ENCODE data around the gene LMF1.

Gene LMF1

DNA sequence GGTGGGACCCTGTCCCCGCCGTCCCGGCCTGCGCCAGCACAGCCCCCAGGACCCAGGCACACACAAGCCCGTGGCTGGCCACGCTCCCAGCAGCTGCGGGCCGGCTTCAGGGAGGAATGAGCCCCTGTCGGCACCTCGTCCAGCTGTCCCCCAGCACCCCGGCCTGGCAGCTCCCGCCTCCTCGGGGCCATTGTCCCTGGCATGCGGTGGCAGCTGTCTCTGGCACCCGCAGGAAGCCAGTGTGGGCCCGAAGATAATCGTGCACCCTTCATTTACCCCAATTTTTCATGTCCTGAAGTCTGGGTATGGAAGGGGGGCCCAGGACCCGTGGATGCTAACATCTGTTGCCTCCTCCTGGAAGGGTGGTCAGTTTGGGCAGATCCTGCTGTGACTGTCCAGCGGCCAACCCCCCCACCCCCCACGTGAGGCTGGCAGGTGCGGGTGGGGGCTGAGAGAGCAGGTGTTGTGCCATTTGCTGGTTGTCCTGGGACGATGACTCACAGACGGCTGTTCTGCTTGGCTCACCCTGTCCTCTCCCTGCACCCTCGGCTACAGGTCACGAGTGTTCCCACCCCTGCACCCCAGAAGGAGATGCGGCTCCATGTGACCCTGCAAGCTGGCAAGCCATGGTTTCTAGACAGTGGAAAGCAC, 4.0 kb upstream of the LMF1 start:
- no peaks in the 10 kb centered on the region for H3K9me3 ChIP-seq (ENCODE audit: severe bottlenecking)
- H3K27ac ChIP-seq: no peak overlapping the region
- TF ChIP-seq, protein P1, sequence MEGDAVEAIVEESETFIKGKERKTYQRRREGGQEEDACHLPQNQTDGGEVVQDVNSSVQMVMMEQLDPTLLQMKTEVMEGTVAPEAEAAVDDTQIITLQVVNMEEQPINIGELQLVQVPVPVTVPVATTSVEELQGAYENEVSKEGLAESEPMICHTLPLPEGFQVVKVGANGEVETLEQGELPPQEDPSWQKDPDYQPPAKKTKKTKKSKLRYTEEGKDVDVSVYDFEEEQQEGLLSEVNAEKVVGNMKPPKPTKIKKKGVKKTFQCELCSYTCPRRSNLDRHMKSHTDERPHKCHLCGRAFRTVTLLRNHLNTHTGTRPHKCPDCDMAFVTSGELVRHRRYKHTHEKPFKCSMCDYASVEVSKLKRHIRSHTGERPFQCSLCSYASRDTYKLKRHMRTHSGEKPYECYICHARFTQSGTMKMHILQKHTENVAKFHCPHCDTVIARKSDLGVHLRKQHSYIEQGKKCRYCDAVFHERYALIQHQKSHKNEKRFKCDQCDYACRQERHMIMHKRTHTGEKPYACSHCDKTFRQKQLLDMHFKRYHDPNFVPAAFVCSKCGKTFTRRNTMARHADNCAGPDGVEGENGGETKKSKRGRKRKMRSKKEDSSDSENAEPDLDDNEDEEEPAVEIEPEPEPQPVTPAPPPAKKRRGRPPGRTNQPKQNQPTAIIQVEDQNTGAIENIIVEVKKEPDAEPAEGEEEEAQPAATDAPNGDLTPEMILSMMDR (IDR thresholded peaks at IDR 0.05; ENCODE audit: low read depth, low read length): no peak
- no peak overlapping the region for H3K4me3 ChIP-seq (ENCODE audit: low read depth, low read length)
- DNase-seq: no peak
- no peaks in the 10 kb centered on the region for H3K36me3 ChIP-seq
- H3K27me3 ChIP-seq (ENCODE audit: insufficient read depth, low read depth, severe bottlenecking): no peaks in the 10 kb centered on the region

GRCh38 chr16:974001-974601, 3.3 kb upstream of the LMF1 start:
- TF ChIP-seq, protein P1 (IDR thresholded peaks at IDR 0.05; ENCODE audit: low read depth, low read length): no peak
- H3K27me3 ChIP-seq (ENCODE audit: insufficient read depth, low read depth, severe bottlenecking): no peaks in the 10 kb centered on the region
- no peaks in the 10 kb centered on the region for H3K36me3 ChIP-seq
- DNase-seq: no peak
- H3K9me3 ChIP-seq (ENCODE audit: severe bottlenecking): no peaks in the 10 kb centered on the region
- no peak overlapping the region for H3K4me3 ChIP-seq (ENCODE audit: low read depth, low read length)
- no peak overlapping the region for H3K27ac ChIP-seq

DNA sequence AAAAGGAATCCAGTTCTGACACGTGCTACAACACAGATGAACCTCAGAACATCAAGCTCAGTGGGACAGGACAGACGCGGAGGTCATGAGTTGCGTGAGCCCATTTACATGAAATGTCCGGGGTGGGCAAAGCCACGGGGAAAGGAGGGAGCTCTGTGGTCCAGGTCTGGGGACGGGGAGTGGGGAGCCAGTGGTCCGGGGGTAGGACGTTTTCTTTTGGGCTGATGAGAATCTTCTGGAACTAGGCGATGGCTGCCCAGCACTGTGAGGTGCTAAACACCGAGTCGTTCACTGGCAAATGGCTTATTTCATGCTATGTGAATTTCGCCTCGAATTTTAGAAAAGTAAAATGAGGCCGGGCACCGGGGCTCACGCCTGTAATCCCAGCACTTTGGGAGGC, 2.6 kb upstream of the LMF1 start:
- TF ChIP-seq, protein P1 (IDR thresholded peaks at IDR 0.05; ENCODE audit: low read depth, low read length): no peak
- H3K27me3 ChIP-seq (ENCODE audit: insufficient read depth, low read depth, severe bottlenecking): no peaks in the 10 kb centered on the region
- DNase-seq: no peak

GRCh38 chr16:972316-973002, 1.7 kb upstream of the LMF1 start:
- no peaks in the 10 kb centered on the region for H3K9me3 ChIP-seq (ENCODE audit: severe bottlenecking)
- H3K27me3 ChIP-seq (ENCODE audit: insufficient read depth, low read depth, severe bottlenecking): no peaks in the 10 kb centered on the region
- DNase-seq: no peak
- no peak overlapping the region for H3K4me3 ChIP-seq (ENCODE audit: low read depth, low read length)
- no peaks in the 10 kb centered on the region for H3K36me3 ChIP-seq
- TF ChIP-seq, protein P1 (IDR thresholded peaks at IDR 0.05; ENCODE audit: low read depth, low read length): no peak
- H3K27ac ChIP-seq: no peak overlapping the region

More for the DNA sequence above, 2.6 kb upstream of the LMF1 start:
- H3K9me3 ChIP-seq (ENCODE audit: severe bottlenecking): no peaks in the 10 kb centered on the region
- no peaks in the 10 kb centered on the region for H3K36me3 ChIP-seq
- no peak overlapping the region for H3K27ac ChIP-seq
- no peak overlapping the region for H3K4me3 ChIP-seq (ENCODE audit: low read depth, low read length)

- H3K4me3 ChIP-seq (ENCODE audit: low read depth, low read length): no peak overlapping the region
- H3K27ac ChIP-seq: no peak overlapping the region
- H3K27me3 ChIP-seq (ENCODE audit: insufficient read depth, low read depth, severe bottlenecking): no peaks in the 10 kb centered on the region
These were observed 1.2 kb upstream of the LMF1 start for GRCh38 chr16:971981-972315.

More at GRCh38 chr16:971981-972315, 1.2 kb upstream of the LMF1 start:
- Histone ChIP-seq H3K36me3 (no peaks in the 10 kb centered on the region), H3K9me3 (ENCODE audit: severe bottlenecking) (no peaks in the 10 kb centered on the region)
- TF ChIP-seq, protein P1 (IDR thresholded peaks at IDR 0.05; ENCODE audit: low read depth, low read length): no peak
- DNase-seq: no peak
